OCI-LY7 (cell line): ENCODE data around the gene STX18.

ENCODE experiments used
- EZH2phosphoT487 ChIP-seq: fragments of 200-600 bp; sonication (generic); IDR thresholded peaks from 2 replicates; pipeline ENCODE4 v1.6.1; 2018; ENCODE audit warnings: low read depth, borderline replicate concordance, mild to moderate bottlenecking, mixed run types, antibody characterized with exemption, low read length, moderate library complexity, mixed read lengths
- TF ChIP-seq, protein P1 (sequence below): fragments of 200-600 bp; sonication (generic); conservative IDR thresholded peaks from 2 replicates; pipeline ENCODE4 v1.5.1; 2014; ENCODE audit warnings: mild to moderate bottlenecking, antibody characterized with exemption, low read length, moderate library complexity, mixed read lengths

GRCh38 chr4:4386736-4387392 lies 155.0 kb downstream of the STX18 start, which contains the start of gene NSG1:
- TF ChIP-seq, protein P1, sequence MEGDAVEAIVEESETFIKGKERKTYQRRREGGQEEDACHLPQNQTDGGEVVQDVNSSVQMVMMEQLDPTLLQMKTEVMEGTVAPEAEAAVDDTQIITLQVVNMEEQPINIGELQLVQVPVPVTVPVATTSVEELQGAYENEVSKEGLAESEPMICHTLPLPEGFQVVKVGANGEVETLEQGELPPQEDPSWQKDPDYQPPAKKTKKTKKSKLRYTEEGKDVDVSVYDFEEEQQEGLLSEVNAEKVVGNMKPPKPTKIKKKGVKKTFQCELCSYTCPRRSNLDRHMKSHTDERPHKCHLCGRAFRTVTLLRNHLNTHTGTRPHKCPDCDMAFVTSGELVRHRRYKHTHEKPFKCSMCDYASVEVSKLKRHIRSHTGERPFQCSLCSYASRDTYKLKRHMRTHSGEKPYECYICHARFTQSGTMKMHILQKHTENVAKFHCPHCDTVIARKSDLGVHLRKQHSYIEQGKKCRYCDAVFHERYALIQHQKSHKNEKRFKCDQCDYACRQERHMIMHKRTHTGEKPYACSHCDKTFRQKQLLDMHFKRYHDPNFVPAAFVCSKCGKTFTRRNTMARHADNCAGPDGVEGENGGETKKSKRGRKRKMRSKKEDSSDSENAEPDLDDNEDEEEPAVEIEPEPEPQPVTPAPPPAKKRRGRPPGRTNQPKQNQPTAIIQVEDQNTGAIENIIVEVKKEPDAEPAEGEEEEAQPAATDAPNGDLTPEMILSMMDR: no peak
- no peak for TF ChIP-seq EZH2phosphoT487
